Kidney epithelial cell (primary cell): ENCODE measurements around the gene RERE. TPM values are rescaled to one million over a fixed set of nuclear protein-coding genes. Genes with fewer than 3 reads are reported as not detected.
"Not testable (repeated sequence)": the region's sequence is repeated elsewhere in the genome, so short reads cannot be mapped to it uniquely, and the experiment has no call there.

Experiments used
- DNase-seq: peaks from one replicate; pipeline ENCODE4 v3.0.0-alpha.2; 2010; ENCODE audit warnings: low read depth
- H3K27me3 ChIP-seq: 2 replicates; pipeline ENCODE4 v1.6.0; 2011; ENCODE audit warnings: low read length; ENCODE audit not compliant: control insufficient read depth, insufficient read depth
- H3K36me3 ChIP-seq: 2 replicates; pipeline ENCODE4 v1.5.1; 2011; ENCODE audit warnings: low read length; ENCODE audit not compliant: control insufficient read depth, insufficient read depth
- H3K4me3 ChIP-seq: 2 replicates; pipeline ENCODE4 v1.5.1; 2011; ENCODE audit warnings: low read depth, mild to moderate bottlenecking, control low read depth, low read length
- CTCF ChIP-seq: IDR thresholded peaks from 2 replicates; pipeline ENCODE4 v1.5.1; 2011; ENCODE audit warnings: mild to moderate bottlenecking, moderate library complexity, low read length, control low read depth, inconsistent platforms; ENCODE audit not compliant: insufficient read depth, poor library complexity, severe bottlenecking
- total RNA-seq: library from RNA; depleted of rRNA; stranded (reverse); fragments of >200 nt; gene quantifications from 2 replicates; pipeline ENCODE4 v1.2.3, GENCODE V29; 2015

The RERE gene
- total RNA-seq, 1 donor from 2014 or later: 47.5 TPM

GRCh38 chr1:8506995-8507615 lies 310.3 kb downstream of the RERE start:
- Histone ChIP-seq H3K4me3 (no peak overlapping the region), H3K27me3 (no peaks in the 10 kb centered on the region), H3K36me3 (no peaks in the 10 kb centered on the region)
- DNase-seq: no peak
- no peak for TF ChIP-seq CTCF

GRCh38 chr1:8506456-8506855 lies 311.0 kb downstream of the RERE start:
- Histone ChIP-seq H3K36me3 (no peaks in the 10 kb centered on the region), H3K27me3 (no peaks in the 10 kb centered on the region), H3K4me3 (no peak overlapping the region)
- TF ChIP-seq CTCF: no peak
- no peak for DNase-seq

GRCh38 chr1:8503842-8504241 lies 313.6 kb downstream of the RERE start:
- Histone ChIP-seq H3K36me3 (no peaks in the 10 kb centered on the region), H3K27me3 (no peaks in the 10 kb centered on the region), H3K4me3 (no peak overlapping the region)
- no peak for DNase-seq
- TF ChIP-seq CTCF: no peak

- not testable (repeated sequence) for H3K27me3 ChIP-seq, DNase-seq, H3K4me3 ChIP-seq, H3K36me3 ChIP-seq
Observed at GRCh38 chr1:8502949-8503348, 314.5 kb downstream of the RERE start.

- DNase-seq: no peak
- no peaks in the 10 kb centered on the region for H3K36me3 ChIP-seq
- no peak for TF ChIP-seq CTCF
- no peaks in the 10 kb centered on the region for H3K27me3 ChIP-seq
- no peak overlapping the region for H3K4me3 ChIP-seq
Observed at GRCh38 chr1:8497210-8497819, 320.1 kb downstream of the RERE start.

- no peak for TF ChIP-seq CTCF
- no peak for DNase-seq
- H3K4me3 ChIP-seq: no peak overlapping the region
Observed at GRCh38 chr1:8496473-8496872, 321.0 kb downstream of the RERE start.

More at GRCh38 chr1:8496473-8496872, 321.0 kb downstream of the RERE start:
- H3K36me3 ChIP-seq: no peaks in the 10 kb centered on the region
- no peaks in the 10 kb centered on the region for H3K27me3 ChIP-seq
